Activated CD8-positive, alpha-beta memory T cell treated with anti-CD3 and anti-CD28 coated beads for 1 hour (primary cell): ENCODE data around the gene COL16A1.
A peak's percentile ranks its signal among the peaks of the same experiment; 100 is the strongest.

Experiments
- DNase-seq, 2 donors: peaks; one replicate each; pipeline ENCODE4 v3.0.0-alpha.2; 2020; ENCODE audit warnings: low read depth in 1 of 2; ENCODE audit errors: extremely low read depth in 1 of 2

Gene COL16A1

DNA sequence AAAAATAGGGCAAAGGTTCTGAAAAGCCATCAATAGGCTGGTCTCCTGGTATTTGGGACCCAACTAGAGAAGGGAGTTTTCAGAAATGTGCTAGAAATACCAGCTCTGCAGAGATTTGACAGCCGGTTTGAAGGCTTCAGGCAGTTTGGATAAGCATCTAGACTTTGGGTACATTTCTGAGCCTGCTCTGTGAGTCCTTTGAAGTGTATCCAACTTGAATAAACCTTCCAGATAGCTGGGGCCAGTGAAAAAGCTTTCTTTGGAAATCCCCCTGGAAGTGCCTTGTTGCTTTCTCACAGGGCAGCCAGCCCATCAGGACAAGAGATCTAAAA is 52.8 kb downstream of the COL16A1 start:
- DNase-seq: no peak

DNA sequence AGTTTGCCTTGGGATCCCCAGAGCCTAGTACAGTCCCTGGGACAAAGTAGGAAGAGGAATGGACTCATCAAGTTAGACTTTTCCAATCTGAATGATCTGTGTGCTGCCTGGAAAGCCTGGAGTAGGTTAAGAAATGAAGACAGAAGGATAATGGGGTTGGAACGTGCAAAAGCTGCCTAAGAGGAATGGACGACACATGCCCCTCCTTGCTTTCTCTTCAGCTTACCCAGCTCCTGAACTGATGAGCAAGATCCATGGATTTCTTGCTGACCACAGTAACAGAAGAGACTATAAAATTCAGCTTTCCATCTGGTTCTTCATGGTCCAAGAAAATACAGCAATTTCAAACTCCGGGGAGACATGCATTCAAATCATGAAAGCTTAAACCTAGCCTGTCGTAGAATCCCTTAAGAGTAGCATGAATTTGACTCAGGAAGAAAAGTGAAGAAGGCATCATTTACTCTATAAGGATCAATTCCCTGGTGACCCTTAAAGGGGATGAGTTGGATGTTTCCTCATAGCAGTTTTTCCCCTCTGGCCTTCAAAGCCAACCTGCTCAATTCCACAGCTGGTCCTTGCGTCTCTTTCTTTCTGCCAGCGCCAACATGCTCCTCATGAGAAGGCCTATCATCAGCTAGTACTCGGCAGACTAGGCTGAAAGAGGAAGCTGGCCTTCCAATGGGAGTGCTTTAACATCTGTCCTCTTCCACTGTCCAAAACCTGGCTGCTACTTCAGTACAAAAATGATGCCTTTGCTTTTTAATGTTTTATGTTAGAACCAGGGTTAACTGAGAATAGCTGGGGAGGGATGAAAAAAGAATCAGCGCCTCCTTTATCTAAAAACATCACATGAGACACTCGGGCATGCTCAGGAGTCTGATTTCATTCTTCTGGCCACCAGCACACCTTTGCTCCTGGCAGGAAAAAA is 53.4 kb downstream of the COL16A1 start:
- no peak for DNase-seq

DNA sequence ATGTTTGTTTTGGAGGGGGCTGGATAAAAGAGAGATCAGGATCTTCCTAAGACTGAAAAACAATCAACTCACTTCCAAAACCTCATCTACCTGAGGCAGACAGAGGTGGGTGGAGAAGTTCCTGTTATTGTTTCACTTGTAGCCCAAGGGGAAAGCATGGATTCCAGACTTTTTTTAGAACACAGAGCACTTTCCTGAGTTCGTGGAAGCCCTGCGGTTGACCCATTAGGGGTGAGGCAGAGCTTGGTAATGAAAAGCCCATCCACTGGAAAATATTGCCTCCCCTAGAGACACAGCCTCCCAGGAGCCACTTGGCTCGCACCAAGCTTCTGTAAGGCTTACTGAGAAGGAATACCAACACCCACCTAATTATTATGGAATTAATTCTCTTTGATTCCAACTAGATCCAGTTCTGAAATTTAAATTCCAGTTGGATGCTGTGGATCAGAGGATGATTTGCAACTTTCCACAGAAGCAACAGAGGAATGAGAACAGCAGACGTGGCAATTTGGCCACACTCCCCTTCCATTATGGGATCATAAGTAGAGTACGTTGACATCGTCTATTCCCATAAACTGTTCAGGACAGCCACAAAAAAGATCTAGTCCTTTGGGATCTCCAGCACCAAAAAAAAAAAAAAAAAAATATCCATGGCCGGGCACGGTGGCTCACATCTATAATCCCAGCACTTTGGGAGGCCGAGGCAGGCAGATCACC is 55.0 kb downstream of the COL16A1 start:
- DNase-seq: no peak

DNA sequence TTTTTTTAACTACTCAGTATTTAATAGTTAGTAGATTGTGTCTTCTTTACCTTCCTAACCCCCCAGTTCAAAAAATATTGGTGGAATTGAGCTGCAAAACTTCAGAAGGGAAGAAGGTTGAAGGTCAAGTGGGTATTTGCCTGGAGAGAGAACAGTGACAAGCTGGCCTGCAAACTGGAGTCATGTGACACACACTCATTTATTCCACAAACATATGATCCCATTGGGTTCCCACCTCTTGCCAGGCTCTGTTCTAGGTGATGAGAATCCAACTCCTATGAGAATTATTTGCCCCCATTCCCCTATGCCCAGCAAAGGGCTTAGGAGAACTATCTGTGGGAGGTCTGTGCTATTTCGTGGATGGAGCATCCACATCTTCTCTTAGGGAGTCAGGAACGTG is 55.6 kb downstream of the COL16A1 start:
- no peak for DNase-seq

DNA sequence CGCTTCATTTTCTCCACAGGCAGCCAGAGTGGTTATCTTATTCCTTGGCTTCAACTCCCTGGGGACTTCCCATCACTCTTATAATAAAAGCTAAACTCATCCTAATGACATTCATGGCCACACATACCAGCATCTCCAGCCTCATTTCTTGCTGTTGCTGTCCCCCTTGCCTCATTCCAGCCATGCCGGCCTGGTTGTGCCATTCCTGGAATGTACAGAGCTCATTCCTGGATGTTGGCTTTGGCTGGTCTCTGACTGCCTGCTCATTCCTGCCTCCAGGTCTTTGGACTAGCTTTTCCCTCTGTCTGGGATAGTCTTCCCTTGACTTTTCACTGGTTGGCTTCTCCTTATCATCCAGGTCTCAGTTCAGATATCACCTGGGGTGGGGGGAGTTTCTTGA is 56.7 kb downstream of the COL16A1 start:
- no peak for DNase-seq

DNA sequence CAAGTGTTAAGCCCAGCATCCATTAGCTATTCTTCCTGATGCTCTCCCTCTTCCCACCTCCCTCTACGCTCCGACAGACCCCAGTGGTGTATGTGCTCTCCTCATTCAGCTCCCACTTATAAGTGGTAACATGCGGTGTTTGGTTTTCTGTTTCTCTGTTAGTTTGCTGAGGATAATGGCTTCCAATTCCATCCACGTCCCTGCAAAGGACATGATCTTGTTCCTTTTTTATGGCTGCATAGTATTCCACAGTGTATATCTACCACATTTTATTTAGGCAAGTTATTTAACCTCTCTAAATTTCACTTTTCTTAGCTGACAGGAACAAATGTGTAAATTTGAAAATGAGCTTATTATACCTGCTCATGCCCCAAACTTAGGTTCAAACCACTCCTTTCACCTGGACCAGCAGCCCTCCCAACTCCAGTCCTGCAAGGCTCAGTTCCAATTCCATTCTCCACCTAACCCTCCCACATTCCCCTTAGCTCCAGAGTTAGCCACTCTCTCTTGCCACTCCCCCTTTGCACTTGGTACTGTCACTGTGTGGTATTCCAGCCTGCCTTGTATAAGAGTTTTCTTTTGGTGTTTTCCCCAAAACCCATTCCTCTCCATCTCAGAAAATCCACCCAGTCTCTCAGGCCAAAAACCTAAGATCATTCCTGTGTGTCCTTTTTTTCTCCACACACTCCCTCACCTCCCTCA is 57.4 kb downstream of the COL16A1 start:
- DNase-seq: no peak

DNA sequence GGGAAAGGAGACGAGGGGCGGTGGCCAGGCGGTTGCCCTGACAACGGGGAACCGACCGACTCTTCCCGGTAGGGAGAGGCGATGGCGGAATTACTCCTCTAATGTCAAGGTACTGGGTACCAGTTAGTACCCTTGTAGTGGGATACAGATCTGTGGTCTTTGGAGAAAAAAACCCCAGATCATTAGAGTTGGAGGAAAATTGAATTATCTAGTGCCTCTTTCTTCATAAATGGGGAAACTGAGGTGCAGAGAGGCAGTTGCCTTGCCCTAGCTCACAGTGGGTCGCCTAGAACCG is 58.6 kb downstream of the COL16A1 start:
- DNase-seq: no peak

DNA sequence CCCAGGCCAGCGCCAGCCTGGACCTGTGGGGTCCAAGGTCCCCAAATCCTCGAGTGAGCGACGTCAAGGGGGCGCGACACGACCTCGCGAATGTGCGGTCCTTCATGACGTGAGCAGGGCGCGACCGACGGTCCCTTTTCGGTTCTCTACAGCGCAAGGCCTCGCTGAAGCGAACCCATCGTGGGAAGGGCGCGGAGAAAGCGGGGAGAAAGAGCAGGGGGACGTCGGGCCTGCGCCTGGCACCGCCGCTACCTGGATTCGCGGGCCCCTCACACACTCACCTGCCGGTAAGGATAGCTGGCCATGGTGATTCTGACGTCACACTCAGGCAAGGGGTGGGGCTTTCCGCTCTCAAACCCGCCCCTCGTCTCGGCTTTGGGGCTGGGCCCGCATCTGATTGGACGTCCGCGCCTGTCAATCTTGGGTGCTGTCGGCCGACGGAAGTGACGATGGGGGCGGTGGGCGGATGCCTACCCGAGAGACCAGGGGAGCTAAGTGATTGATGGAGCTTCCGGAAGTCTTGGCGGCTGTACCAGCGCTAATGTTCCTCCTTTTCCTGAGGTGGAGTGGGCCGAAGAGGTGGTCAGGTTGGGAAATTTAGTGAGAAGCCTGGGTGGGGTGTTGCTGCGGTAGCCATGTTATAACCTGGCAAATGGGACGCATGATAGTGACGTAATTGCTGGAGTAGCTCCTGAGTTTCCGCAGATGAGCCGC is 59.1 kb downstream of the COL16A1 start, which contains the start of gene PEF1:
PEF1 (minus strand) TSS at position 317 of the 714 bp plus-strand sequence; CDS start at position 305, 12 bp downstream.
- DNase-seq: peak; percentile 99

DNA sequence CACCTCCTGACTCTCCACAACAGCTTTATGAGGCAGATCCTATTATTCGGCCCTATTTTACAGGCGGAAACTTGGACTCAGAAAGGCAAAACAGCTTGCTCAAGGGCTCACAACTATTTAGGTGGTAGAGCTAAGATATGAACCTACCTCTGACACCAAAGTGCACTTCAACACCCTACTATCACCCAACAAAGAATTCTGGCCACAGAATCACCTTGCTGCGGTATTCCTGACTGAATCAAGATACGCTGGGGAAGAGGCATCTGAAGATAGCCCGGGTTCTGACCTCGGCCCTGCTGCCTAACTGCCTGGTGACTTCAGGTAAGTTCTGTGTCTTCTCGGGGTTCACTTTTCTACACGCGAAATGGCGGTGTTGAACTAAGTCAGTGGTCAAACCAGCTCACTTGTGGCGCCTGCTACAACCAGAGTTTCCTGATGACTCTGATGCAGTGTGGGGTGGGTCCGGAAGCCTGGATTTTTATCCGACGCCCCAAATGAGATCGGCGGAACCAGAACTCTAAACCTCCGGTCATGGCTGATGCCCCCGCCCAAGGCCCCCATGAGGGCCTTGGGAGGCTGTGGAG is 59.7 kb downstream of the COL16A1 start:
- DNase-seq: no peak

DNA sequence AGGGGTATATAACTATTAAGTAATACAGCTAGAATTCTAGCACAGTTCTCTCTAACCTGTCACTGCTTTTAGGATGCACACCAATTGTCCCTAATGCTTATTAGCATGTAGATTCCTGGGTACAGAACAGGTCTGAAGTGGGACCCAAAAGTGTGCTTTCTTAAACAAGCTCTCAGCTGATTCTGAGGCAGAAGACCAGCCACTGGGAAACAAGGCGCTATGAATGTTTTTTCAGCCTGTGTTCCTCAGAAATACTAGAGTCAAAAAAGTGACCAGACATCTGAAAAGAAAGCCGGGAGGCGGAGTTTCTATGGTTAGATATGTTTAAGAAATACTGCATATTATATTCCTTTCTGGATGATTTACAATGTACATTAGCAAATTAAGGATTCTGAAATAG is 60.9 kb downstream of the COL16A1 start:
- DNase-seq: no peak

DNA sequence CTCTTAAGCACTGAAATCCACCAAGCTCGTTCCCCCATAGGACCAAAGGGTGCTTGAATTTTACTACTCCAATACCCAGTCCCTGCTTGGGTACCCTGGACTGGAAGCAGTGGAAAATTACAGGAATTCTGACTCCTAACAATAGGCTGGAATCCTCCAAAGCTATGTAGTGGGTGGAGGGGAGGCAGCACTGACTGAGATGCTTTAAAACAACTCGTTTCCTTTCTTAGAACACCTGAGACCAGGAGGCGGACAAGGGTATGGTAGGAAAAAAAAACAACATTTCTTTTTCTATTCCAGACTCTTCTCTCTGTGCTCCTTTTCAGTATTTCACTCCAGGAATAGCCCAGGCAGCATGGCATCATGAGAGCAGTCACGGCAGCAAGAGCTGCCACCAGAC is 61.5 kb downstream of the COL16A1 start:
- no peak for DNase-seq

DNA sequence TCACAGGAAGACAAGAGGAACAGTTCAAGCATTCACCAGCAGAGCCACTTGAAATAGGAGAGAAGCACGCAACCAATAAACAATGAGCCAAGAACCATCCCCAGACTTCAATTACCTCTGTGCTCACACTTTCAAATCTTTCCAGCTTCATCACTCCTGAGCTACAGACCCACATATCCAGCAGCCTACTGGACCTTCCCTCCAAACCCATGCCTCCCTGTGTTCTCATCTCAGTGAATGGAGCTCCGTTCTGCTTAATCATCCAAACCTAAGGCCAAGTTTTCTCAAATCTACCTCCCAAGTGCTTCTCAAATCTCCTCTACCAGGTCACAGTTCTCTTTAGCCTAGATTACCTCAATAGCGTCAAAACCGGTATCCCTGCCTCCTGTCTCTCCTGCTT is 62.9 kb downstream of the COL16A1 start:
- no peak for DNase-seq

DNA sequence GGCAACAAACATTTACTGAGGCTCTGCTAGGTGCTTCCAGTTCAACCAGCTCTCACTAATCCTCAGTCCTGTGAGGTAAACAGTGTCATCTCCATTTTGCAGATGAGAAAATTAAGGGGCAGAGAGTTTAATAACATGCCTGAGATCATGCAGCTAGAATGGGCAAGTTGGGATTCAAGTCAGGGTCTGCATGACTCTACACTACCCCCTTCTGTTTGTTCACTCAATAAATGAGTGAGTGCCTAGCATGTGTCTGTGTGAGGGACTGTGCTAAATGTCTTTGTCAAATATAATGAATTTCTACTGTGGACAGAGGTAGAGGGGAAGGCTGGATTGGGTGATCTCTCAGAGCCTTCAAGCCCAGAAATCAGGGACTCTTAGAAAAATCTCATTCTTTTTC is 63.6 kb downstream of the COL16A1 start:
- DNase-seq: no peak

DNA sequence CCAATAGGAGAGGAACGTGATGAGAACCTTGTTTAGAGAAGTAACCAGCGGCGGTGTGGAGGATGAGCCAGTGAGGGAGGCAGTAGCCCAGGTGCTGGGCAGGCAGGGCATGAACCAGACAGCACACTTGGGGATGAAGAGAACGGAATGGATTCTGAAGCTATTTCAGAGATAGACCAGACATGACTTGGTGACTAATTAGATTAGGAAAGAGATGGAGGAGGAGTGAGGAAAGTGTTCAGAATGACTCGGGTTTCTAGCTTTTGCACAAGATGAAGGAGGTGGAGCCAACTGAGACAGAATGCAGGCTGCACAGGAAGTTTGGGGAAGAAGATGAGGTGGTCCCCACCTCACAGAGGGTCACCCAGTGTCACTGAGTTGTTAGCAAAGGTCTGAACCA is 64.3 kb downstream of the COL16A1 start:
- DNase-seq: no peak

DNA sequence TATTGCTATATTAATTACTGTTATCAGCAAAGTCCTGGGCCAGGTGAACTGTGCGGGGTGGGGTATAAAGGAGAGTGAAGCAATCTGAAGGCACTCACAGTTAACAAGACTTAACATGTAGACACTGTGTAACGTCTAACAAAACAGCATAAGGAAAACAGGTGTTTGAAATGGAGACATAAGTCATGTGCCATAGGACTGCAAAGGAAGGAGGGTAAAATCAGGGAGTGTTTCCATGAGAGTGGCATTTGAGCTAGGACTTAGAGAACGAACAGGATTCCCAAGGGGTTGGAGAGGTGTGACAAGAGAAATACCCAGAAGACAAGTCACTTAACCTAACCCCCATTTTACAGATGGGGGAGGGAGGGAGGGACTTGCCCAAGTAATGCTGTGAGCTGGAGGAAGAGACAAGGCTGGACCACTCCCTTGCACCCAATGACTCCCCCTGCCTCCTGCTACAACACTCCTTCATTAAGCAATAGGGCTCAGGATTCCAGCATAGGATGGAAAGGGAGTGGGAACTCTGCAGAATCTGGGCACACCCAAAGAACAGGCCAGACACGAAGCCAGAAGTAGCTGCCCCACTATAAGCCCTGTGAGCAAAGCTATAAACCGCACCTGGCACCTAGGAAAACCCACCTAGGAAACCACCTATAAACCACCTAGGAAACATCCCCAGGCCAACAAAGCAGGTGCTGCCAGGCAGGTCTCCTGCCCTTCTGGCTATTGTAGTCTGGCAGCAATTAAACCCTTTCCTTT is 65.7 kb downstream of the COL16A1 start:
- no peak for DNase-seq

DNA sequence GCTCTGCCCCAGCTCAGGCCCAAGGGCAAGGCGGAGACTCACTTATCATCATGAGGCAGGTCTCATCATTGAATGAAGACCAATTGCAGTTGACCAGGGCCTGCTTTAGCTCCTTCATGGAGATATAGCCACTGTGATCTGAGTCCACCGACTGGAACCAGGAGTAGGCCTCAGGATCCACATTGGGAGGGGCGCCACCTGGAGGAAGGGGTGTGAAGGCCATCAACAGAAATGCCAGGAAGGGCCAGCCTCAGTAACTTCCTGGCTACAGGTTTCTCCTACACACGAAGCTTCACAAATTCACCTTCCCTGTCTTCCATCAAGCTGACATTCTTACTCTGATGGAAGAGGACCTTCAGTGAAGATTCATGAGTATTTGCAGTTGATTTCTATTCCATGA is 70.7 kb downstream of the COL16A1 start:
- no peak for DNase-seq

DNA sequence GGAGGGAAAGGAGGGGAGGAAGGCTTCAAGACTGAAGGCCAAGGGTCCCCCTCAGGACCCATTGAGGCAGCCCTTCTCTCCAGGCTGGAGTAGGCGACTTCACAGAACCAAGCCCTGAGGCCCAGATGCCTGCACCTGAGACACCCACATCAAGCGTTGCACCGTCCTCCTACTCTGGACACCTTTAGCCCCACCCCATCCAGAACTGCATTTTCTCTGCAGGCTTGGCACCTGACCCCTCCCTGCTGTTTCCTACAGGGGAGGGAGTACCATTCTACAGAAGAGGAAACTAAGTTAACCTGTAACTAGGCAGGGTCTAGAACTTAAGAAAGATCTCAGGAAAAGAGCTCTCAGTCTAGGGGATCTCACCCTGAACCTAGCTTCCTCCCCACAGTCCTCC is 71.2 kb downstream of the COL16A1 start:
- DNase-seq: no peak

DNA sequence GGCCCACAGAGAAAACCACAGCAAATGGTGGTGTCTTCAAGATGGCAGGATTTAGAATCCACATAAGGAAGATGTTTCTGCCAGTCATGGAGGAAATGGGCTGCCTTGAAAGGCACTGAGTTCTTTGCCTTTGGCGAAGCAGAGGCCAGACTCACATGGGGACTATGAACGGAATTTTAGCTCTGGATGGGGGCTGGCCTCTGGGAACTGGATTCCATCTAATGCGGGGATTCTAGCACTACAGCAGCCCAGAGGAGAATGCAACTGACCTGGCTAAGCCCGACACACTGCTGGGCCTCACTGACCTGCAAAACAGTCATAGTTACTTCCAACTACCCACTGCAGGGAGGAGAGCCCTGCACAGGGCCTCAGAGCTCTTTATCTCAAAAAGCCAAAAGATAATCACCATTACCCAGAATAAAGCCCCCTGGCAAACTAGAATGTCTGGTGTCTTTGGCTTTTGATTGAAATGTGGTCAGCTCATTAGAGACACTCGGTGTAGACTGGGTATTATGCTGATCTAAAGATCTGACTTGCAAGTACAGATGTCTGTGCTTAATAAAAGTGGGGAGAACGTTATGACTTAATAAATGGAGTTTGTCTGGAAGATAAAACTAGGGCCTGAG is 74.8 kb downstream of the COL16A1 start:
- no peak for DNase-seq

DNA sequence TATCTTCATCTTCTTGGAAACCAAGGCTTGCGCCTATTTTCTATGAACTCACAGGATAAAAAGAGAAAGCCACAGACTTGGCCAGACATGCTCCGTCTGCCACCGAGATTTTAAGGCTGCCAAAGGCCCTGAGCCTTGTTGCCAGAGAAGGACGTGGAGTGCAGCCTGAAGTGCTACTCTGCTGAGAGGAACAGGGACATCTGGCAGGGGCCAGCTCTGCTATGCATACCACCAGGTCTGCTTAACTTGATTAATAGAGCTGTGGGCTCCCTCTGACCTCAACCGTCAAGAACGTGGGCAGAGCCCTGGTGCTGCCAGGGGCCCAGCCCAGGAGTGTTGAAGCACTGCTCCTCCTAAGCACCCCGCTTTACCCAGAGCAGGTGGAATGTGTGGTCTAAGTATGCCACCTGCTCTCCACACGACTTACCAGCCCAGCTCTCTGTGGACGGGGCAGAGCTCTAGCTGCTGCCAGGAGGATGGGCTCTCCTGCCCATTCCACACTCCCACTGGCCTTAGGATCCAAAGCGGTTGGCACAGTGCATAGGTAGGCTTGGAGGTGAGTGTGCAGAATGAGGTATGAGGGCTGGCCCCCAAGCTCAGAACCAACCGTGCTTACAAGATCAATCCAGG is 75.8 kb downstream of the COL16A1 start:
- no peak for DNase-seq
